Caki2 (cell line): ENCODE measurements around the gene RASAL2. TPM values are rescaled to one million over a fixed set of nuclear protein-coding genes. Genes with fewer than 3 reads are reported as not detected.
A peak's percentile ranks its signal among the peaks of the same experiment; 100 is the strongest.
"Not testable (repeated sequence)": the region's sequence is repeated elsewhere in the genome, so short reads cannot be mapped to it uniquely, and the experiment has no call there.

Experiments
- DNase-seq: peaks from one replicate; pipeline ENCODE4 v3.0.0-alpha.2; 2015; ENCODE audit warnings: low read depth
- in situ Hi-C: cut with HindIII; loops from 2 replicates; pipeline ENCODE4 v1.10.0; 2016; ENCODE audit warnings: low sequenced_read_pairs, low pct_unique_long_range_greater_than_20kb, mixed read lengths
- total RNA-seq: library from RNA; depleted of rRNA; stranded (reverse); fragments of >200 nt; shearing (Covaris generic); gene quantifications from 2 replicates; pipeline ENCODE4 v1.2.3, GENCODE V29; 2014; ENCODE audit warnings: low replicate concordance

The RASAL2 gene
- total RNA-seq, 1 experiment from 2014 or later = 7.4 TPM

DNA sequence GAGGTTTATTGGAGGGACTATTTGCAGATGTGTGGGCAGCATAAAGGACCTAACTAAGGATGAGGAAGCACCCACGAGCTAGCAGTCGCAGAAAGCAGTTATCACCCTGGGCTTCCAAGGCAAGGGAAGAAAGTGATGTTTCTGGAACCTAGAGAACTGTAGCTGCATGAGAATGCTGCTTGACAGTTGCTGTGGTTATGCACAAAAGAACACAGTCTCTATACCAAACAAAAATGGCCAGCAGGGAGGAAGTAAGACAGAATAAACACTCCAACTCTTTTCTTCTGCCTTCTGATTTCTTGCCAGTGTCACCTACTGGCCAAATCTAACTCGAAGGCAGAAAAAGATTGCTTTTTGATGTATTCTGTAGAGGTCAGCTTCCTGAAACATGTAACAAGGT is 190.2 kb downstream of the RASAL2 start:
- in situ Hi-C loops = loop anchor here (25.0 kb wide), 1 partner anchor 197 kb away; the partner anchor contains the start of gene RASAL2
- no peak for DNase-seq

DNA sequence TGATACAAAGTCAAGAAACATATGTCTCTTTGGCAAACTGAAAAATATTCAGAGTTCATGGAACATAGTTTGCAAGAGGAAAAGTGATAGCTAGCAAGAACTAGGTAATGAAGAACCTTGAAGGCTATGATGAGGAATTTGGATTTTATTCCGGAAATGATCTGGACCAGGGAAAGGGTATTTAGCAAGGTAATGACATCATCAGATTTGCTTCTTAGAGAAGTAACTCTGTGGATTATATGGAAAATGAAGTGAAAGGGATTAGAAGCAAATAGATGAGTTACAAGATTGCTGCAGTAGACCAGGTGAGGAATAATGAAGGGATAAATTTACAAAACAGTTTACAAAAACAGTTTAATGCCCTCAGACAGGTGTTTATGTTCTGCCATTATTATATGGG is 197.3 kb downstream of the RASAL2 start:
- in situ Hi-C loops = loop anchor here (25.0 kb wide), 1 partner anchor 204 kb away; the partner anchor contains the start of gene RASAL2
- DNase-seq = no peak

DNA sequence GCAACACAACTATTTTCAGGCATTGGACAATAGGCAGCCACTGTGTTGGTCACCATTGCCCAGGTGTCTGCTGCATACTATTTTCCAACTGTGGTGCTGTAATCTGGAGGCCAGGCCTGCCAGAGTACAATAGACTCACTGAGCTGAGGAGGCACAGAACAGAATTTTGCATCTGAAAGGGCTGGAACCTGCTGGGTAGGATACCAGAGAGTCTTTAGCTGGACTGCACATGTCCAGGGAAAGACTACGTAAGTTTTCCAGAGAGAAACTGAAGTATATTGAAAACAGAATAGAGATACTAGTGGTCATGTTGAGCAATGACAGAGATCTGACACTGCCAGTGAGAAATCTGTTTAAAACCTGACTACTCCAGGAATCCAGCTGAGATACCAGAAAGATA is 200.8 kb downstream of the RASAL2 start:
- no peak for DNase-seq
- in situ Hi-C loops = loop anchor here (25.0 kb wide), 1 partner anchor 207 kb away; the partner anchor contains the start of gene RASAL2

DNA sequence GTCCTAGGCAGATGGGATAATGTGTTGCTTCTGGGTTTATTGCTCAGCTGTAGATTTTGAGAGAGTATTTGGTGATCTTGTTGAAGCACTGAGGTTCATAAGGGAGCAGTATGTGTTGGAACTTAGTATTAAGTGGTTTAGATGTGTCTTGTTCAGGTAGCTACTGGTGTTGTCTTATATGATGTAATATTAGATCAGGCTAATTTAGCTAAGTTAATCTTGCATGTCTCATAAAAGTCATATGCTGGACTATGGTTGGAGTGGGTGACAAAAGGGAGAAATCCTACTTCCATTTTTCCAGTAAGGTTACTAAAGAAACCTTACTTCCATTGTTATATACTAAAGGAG is 206.4 kb downstream of the RASAL2 start:
- in situ Hi-C loops = no loop called here

DNA sequence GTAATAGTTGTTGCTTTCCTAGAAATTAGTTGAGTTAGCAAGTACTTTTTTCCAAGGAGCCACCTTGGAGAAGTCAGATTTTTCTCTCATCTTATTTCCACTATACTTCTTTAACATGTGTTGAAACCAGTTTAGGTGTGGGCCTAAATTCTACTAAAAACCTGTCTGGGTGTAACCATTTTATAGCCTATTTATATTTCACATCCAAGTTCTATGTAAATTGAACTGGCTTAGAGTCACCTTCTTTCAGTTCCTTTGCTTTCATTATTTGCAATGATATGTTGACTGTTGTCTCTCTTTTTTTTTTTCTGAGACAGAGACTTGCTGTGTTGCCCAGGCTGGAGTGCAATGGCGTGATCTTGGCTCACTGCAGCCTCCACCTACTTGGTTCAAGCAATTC is 207.2 kb downstream of the RASAL2 start:
- DNase-seq = no peak
- in situ Hi-C loops = no loop called here

More for the DNA sequence above, 206.4 kb downstream of the RASAL2 start:
- DNase-seq = no peak

DNA sequence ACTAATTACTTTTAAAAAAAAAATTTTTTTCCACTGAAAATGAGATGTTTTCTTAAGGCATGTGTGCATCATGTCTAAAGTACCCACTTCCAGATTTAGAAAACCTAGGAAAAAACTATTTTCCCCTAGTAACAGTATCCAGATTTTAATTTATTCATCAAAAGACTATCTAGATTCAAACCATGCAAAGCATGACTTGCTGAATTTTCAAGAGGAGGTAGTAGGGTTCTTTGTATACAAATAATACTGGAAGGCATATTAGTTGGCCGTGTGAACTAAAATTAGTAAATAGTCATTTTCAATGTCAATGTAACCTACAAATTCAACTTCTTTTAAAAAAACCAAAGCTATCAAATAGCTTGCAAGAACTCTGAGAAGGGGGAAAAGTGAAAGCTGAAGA is 213.4 kb downstream of the RASAL2 start:
- DNase-seq = no peak
- in situ Hi-C loops = no loop called here

DNA sequence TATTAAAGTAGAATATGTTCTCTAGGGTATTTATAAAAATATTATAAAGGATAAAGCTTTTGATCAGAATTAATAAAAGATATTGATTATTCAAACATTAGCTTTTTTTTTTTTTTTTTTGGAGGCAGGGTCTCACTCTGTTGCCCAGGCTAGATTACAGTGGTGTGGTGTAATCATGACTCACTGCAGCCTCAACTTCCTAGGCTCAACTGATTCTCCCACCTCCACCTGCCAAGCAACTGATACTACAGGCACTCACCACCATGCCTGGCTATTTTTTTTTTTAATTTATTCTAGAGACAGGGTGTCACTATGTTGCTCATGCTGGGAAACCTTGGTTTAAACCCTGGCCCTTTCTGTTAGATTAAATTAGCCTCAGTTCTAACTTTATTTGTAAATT is 214.5 kb downstream of the RASAL2 start:
- in situ Hi-C loops = no loop called here
- no peak for DNase-seq

DNA sequence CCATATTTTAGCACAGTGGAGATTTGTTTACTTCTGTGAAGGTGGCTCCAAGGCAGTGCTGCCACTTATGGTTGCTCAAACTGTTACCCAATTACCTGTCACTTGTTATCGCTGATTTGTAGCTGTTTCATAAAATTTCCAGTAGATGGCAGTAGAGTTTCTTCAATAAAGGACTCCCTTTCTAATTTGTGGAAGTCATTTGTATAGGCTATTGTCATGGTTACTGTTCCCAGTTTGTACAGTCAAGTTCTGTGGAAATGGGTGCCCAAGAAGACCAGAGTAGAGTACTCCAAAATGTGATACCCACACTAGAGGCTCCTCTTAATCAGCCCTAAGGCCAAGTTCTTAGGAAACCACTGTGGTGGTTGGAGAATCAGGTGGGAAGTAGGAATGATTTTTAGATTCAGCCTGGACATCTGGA is 216.8 kb downstream of the RASAL2 start:
- DNase-seq = peak; percentile 68
- in situ Hi-C loops = no loop called here

DNA sequence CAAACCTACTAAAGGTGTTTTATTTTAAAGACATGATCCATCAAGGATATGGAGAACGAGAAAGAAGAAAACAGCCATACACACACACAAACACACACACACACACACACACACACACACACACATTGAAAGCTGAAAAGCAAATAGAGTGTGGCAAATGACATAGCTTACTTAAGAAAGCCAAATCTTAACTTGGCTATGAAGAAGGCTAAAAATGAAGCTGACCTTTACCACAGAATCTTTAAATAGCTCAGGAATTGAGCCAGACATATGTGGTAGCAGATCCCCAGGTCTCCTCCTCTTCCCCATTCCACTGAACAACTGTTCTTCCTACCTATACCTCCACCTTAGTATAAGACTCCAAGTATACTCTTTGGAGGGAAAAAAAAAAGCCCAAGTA is 217.3 kb downstream of the RASAL2 start:
- in situ Hi-C loops = no loop called here
- no peak for DNase-seq

DNA sequence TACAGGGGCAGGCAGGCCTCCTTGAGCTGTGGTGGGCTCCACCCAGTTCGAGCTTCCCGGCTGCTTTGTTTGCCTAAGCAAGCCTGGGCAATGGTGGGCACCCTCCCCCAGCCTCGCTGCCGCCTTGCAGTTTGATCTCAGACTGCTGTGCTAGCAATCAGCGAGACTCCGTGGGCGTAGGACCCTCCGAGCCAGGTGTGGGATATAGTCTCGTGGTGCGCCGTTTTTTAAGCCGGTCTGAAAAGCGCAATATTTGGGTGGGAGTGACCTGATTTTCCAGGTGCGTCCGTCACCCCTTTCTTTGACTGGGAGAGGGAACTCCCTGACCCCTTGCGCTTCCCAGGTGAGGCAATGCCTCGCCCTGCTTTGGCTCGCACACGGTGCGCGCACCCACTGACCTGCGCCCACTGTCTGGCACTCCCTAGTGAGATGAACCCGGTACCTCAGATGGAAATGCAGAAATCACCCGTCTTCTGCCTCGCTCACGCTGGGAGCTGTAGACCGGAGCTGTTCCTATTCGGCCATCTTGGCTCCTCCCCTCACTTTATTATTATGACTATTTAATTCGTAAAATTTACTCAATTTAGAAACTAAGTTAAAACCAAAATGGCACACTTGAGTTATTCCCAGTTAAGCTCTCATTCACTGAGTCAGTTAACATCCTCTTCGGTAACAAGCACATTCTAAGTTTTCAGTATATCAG is 226.5 kb downstream of the RASAL2 start:
- in situ Hi-C loops, DNase-seq: not testable (repeated sequence)

DNA sequence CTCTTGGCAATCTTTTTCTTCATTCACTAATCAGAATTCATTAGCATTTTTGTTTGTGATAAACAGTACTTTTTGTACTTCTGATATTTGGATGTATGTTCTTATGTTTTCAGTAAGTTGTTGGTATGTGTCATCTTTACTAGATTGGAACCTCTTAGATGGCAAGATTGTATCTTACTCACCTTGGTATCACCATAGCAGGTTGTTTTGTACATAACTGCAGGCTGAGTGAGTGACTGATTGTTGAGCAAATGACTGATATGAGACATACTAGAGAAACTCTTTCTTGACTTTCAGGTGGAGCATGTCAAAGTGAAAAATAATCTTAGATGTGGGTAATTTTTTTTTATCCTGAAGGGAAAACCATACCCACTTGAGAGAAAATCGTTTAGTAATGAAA is 229.2 kb downstream of the RASAL2 start:
- DNase-seq = no peak
- in situ Hi-C loops = no loop called here

DNA sequence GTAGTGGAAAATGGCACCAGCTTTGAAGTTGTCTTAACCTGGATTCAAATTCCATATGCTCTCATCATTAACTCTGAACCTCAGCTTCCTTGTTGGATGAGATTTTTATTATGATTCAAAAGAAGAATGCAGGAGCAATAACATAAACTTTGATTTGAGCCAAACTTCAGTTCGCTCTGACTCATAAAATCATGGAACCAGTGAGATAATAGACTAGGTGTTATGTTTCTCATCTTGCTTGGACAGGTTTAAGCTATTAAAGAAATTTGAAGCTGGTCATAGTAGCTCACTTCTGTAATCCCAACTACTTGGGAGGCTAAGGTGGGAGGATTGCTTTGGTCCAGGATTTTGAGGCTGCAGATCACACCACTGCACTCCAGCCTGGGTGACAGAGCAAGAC is 230.1 kb downstream of the RASAL2 start:
- DNase-seq = no peak
- in situ Hi-C loops = no loop called here

DNA sequence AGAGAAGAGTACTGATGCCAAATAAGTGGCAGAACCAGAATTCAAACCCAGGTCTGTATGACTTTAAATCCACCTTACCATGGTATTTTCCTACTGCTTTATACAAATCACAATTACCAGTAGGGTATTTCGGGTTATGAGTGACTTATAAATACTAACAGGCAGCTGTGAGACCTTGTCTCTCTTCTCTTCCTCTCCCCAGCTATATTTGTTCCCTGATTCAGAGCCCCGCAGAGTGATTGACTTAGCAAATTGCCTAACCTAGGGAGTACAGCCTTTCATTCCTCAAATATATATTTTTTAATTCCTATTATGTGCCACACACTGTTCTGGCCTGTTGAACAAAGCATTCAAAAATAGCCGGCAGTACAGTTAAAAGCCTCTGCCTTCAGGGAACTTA is 234.8 kb downstream of the RASAL2 start:
- in situ Hi-C loops = no loop called here

DNA sequence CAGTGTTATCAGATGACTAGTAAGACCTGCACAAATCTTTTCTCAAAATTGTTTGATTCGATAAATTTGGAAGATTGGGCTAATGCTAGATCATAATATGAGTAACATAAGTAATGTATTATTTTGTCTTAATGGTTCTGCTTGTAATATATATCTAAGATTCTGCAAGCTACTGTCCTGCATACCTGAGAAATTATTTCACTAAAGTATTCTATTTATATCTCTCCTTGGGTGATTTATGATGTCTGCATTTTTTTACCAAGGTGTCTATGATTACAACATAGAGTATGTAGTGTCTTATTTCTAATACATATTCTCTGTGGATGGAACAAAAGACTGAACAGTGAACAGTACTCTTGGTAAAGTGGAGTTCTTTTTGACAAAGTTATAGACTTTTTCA is 236.2 kb downstream of the RASAL2 start:
- no peak for DNase-seq
- in situ Hi-C loops = no loop called here

More for the DNA sequence above, 234.8 kb downstream of the RASAL2 start:
- DNase-seq = no peak

DNA sequence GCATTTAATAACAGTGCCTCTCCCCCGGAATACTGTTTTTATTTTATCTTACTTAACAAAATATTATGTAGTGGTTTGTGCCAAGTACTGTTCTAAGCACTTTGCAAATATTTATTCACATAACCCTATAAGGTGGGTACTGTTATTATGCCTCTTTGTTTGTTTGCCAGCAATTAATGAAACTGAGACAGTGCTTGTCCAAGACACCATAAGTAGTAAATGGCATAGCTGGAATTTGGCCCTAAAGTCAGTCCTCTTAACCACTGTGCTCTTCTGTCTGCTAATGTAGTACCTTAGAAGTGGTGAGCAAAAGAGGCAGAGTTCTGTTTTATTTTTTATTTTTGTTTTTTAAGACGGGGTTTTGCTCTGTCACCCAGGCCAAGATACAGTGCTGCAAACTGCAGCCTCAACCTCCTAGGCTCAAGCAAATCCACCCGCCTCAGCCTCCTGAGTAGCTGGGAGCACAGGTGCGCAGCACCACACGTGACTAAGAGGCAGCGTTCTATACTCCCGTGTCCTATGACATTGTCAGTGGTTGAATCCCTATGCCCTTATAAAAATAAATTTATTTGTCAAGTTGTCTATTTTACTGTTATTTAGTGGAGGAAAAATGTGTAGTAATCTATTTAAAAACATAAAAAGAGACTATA is 237.1 kb downstream of the RASAL2 start:
- in situ Hi-C loops = no loop called here
- DNase-seq = no peak

DNA sequence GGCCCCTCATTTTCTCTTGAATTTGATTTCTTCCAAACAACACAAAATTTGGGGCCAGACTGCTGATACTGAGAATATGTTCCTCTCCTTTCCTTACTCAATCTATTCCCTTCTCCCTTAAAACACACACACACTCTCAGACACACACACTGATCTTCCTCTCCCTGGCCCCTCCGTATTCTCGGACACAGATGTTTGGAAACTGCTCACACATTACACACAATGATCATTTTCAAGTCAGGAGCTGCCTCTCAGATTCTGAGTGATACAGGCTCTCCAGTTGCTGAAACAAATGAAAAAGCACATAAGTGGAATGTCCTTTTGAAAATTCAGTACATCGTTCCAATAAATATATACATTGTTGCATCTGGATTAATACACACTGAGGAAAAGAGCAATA is 241.5 kb downstream of the RASAL2 start:
- DNase-seq = no peak
- in situ Hi-C loops = no loop called here

DNA sequence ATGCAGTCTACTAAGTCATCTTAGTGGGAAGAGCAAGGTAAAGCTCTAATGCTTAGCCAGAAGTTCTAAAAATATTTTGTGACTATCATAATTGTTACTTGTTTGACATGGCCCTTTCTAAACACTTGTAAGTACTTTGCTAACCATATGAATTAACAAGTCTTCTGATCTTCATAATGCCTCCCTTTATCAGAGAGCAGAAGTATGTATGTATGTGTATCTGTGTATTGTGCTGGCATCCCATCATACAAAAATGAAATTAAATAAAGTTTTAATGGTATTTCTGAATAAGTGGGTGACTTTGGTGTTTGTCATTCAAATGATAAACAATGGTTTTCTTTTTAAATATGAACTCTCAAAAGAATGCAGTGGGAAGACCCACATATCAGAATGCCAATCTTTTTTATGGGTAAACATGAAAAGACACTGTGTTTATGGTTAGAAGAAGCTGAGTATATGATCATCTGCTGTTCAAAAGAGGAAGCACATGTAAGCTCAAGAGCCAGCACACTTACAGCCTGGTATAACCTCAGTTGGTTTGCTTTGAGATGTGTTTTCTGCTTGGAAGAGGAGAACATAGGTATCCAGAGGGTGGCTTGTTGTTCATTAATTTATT is 243.3 kb downstream of the RASAL2 start:
- DNase-seq = no peak
- in situ Hi-C loops = no loop called here

DNA sequence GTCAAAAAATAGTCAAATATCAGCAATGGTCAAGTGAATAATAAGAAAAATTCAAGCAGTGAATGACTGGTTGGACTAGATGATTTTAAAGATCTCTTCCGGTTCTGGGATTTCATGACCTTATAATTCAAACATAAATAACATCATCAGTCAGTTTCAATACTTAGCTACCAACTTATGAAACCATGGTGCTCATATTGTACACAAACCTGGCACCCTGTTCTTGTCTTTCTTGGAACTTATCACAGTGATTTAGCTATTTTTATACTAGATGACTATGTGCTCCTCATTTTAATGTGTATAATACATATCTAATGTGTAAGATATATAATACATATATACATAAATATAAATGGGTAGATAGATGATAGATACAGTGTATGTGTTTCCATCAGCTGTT is 245.9 kb downstream of the RASAL2 start:
- in situ Hi-C loops = no loop called here
- no peak for DNase-seq

DNA sequence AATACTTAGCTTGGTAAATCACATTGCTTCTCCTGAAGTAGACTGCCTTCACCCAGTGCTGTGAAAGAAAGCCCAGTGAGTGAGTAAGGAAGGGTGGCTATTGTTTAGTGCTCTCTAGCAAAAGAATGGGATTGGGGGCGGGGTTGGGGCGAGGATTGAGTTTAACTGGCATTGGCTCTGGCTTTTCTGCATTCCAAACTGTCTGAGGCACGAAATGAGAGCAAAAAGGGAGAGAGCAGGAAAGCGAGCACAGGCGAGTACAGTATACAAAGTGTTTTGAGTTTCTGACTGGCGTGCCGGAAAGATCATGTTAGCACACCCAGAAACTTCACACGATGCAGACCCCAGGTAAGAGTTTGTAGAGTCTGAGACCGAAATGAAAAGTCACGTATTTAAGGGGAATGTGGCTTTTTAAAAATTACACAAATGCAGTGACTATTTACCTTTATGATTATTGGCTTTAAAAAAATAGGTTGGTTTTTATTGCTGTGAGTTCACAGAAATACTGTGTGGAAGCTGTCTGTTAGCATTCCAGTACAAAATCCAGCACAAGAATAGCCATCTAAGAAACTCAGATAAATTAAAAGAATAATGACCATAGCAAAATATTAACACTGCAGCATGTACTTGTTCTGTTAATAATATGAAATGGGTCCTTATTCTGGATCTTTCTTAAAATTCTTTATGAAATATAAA is 247.5 kb downstream of the RASAL2 start:
- no peak for DNase-seq
- in situ Hi-C loops = no loop called here
